Lower leg skin (tissue), 4 donors: Measurements from ENCODE around the gene SHC3. TPM values are rescaled to one million over a fixed set of nuclear protein-coding genes. Genes with fewer than 3 reads are reported as not detected.

Source experiments
- DNase-seq, 2 donors: peaks; one replicate each; pipeline ENCODE4 v3.0.0-alpha.2; 2019; ENCODE audit warnings: low spot score in 2 of 2
- H3K4me3 ChIP-seq: fragments of 200-600 bp; sonication (generic); 2 replicates; pipeline ENCODE4 v1.5.1; 2017; ENCODE audit warnings: mild to moderate bottlenecking, low read depth; ENCODE audit not compliant: poor library complexity, severe bottlenecking
- POLR2A ChIP-seq, 2 donors: fragments of 450-650 bp; IDR thresholded peaks; one replicate each; pipeline ENCODE4 v1.6.1; 2016 to 2017; ENCODE audit warnings: antibody characterized with exemption in 2 of 2, mild to moderate bottlenecking in 1 of 2, moderate library complexity in 1 of 2
- WGBS, 2 donors: methylation state at CpG; one replicate each; pipeline ENCODE4 v1.1.5; 2018; 5-methylcytosine and 5-hydroxymethylcytosine counted together
- intact Hi-C: fragments of 100-400 bp; cut with DNase I; formaldehyde crosslinking; loops from one replicate; pipeline ENCODE4 v1.15.0; 2023; ENCODE audit warnings: low total_unique reads
- total RNA-seq, 4 donors: library from RNA; depleted of rRNA; stranded (reverse); fragments of >200 nt; gene quantifications; one replicate each; pipeline ENCODE4 v1.1.0, GENCODE V29; 2016
- TF ChIP-seq, protein P1 (sequence below), 3 donors: fragments of 450-650 bp; IDR thresholded peaks; one replicate each; pipeline ENCODE4 v1.5.1; 2016; ENCODE audit warnings: antibody characterized with exemption in 3 of 3, mild to moderate bottlenecking in 3 of 3, moderate library complexity in 2 of 3

SHC3 gene
- total RNA-seq, 4 donors from 2014 or later, result 0.49 to 3.7 (median 1.7) TPM

DNA sequence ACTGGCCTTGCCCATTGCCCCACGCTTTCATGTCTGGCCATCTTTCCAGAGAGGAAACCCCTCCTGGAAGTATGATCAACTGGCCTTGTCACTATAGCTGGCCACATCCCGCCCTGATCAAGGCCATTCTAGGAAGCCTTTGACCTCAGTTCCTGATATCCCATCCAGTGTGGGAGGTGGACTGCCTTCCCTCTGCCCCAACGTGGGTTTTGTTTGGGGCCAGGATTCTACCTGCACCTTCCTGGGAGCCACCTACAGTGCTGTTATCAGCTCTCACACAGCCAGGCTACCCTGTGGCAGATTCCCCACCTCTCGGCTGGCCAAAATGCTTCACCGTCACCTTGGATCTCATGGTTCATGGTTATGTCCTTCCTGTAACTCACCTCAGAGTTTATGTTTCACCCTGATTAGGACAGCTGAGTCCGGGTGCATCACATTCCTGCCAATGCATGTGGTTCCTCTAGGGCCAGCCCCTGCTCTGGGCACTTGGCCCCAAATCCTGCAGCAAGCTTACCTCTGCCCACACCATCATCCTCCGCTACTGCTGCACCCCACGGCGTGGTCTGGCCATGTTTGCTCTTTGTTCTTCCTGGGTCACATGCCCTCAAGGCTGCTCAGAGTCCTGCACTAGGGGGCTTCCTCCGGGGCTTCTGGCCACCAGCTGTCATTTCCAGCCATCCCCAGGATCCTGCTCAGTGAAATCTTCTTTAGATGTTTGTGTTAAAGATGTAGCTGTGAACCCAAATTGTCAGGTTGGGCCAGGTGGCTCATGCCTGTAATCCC, 211.5 kb downstream of the SHC3 start:
- no peak for TF ChIP-seq POLR2A (IDR thresholded peaks at IDR 0.05)
- TF ChIP-seq, protein P1, sequence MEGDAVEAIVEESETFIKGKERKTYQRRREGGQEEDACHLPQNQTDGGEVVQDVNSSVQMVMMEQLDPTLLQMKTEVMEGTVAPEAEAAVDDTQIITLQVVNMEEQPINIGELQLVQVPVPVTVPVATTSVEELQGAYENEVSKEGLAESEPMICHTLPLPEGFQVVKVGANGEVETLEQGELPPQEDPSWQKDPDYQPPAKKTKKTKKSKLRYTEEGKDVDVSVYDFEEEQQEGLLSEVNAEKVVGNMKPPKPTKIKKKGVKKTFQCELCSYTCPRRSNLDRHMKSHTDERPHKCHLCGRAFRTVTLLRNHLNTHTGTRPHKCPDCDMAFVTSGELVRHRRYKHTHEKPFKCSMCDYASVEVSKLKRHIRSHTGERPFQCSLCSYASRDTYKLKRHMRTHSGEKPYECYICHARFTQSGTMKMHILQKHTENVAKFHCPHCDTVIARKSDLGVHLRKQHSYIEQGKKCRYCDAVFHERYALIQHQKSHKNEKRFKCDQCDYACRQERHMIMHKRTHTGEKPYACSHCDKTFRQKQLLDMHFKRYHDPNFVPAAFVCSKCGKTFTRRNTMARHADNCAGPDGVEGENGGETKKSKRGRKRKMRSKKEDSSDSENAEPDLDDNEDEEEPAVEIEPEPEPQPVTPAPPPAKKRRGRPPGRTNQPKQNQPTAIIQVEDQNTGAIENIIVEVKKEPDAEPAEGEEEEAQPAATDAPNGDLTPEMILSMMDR (IDR thresholded peaks at IDR 0.05), result no peak
- WGBS, 2 donors, result 77 to 78% methylated on average over 10 of the region's 10 CpGs
- intact Hi-C loops, result no loop called here
- no peak overlapping the region for H3K4me3 ChIP-seq
- DNase-seq, result peak in 1 of 2 donors; percentile 73

DNA sequence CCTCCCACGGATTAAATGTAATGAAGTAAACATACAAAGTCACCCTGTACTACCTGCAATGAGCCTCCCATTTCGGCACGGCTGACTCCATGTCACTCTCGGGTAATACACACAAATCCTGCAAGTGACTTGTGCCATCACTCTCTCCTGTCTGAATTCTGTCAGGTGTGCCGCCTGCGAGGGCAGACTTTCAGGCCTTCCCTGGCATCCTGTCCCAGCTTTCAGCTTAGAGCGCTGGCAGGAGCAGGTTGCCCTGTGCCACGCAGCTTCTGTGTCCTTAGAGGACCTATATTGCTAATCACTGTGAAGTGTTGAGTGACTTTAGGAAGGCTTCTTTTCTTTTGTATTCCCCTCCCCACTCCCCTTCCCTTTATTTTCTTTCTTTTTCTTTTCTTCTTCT, 213.1 kb downstream of the SHC3 start:
- 79 to 86% methylated on average over 8 of the region's 8 CpGs for WGBS, 2 donors
- no peak overlapping the region for H3K4me3 ChIP-seq
- TF ChIP-seq POLR2A (IDR thresholded peaks at IDR 0.05), result no peak
- TF ChIP-seq, protein P1 (IDR thresholded peaks at IDR 0.05), result no peak
- intact Hi-C loops, result no loop called here
- DNase-seq, result peak in 1 of 2 donors; percentile 66

DNA sequence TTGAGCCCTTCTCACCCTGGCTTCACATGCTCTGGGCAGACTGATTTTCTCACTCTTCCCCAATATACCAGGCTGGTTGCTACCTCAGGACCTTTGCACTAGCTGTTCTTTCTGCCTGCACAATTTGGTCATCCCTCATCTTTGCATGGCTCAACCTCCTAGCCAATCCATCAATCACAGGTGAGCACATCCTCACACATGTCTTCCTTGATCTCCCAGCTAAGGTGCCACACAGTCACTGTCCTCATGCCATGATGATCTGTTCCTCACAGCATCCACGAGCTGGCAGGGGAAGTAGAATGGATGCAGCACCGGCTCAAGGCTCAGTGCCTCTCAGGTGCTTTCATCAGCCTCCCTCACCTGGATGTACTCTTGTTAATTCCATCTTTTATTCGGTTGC, 218.0 kb downstream of the SHC3 start:
- intact Hi-C loops, result no loop called here
- no peak overlapping the region for H3K4me3 ChIP-seq
- peak in 1 of 2 donors; percentile 62 for DNase-seq
- WGBS, 2 donors, result 88 to 91% methylated on average over 3 of the region's 3 CpGs
- TF ChIP-seq, protein P1 (IDR thresholded peaks at IDR 0.05), result no peak
- TF ChIP-seq POLR2A (IDR thresholded peaks at IDR 0.05), result no peak

DNA sequence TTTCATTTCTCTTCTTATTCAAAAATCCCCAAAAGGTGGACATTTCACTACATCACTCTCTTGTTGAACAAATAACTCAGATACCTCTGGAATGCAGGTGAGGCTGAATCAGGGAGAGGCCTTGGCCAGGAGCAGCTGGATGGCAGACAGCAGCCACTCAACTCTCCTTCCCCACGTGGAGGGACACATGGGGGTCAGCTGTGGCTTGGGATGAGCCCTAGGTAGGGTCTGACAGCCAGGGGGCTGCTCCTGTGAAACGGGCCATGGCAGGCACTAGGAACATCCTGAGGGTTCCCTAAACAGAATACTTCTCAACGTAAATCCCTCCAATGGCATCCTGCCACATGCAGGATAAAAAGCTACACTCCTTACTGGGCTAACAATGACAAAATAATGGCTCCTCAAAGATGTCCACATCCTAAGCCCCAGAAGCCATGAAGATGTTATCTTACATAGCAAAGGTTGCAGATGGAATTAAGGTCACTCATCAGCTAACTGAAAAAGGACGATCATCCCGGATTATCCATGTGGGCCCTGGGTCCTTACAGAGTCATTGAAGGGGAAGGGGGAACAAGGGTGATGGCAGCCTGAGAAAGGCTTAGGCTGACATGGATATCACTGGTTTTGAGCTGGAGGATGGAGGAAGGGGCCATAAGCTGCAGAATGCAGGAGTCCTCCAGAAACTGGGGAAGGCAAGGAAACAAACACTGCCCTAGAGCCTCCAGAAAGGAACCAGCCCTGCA, 218.7 kb downstream of the SHC3 start:
- H3K4me3 ChIP-seq, result no peak overlapping the region
- TF ChIP-seq, protein P1 (IDR thresholded peaks at IDR 0.05), result no peak
- no peak for TF ChIP-seq POLR2A (IDR thresholded peaks at IDR 0.05)
- peak in 1 of 2 donors; percentile 74 for DNase-seq
- intact Hi-C loops, result no loop called here
- WGBS, 2 donors, result 71 to 78% methylated on average over 5 of the region's 5 CpGs

DNA sequence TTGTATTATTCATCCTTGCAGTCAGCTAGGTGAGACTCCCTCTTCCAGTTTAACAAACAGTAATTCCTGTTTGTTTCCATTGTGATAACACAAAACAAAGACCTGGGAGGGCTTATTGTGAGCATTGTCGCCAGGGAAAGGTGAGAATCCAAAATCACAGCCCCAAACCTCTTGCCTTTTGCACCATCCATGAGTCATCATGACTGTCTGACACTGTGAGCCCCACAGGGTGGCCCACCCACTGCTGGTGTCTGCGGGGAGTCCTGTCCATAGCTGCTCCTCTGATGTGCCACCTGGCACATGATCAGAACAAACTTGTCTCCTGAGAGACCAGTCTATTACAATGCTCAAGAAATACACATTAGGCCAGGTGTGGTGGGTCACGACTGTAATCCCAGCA, 221.1 kb downstream of the SHC3 start:
- H3K4me3 ChIP-seq, result no peak overlapping the region
- peak in 1 of 2 donors; percentile 48 for DNase-seq
- 76 to 77% methylated on average over 3 of the region's 3 CpGs for WGBS, 2 donors
- intact Hi-C loops, result no loop called here
- no peak for TF ChIP-seq POLR2A (IDR thresholded peaks at IDR 0.05)
- TF ChIP-seq, protein P1 (IDR thresholded peaks at IDR 0.05), result no peak

Other genes starting within 250 kb of the SHC3 start
- 10 to 100 TPM in 1 of 4 donors, 1 to 10 TPM in 3; 3.1 to 10.9 (median 7.2) TPM for gene S1PR3, start 187.3 kb downstream of the SHC3 start, total RNA-seq
- gene CKS2, start 132.4 kb upstream of the SHC3 start, total RNA-seq, result 10 to 100 TPM in 3 of 4 donors, 1 to 10 TPM in 1; 9.4 to 25.4 (median 21.1) TPM
- 10 to 100 TPM; 38.3 to 67.3 (median 41.9) TPM for gene SECISBP2, start 139.7 kb upstream of the SHC3 start, total RNA-seq